HL-60/S4 treated with retinoic acid at 250 ng/mL for 4 days and 3 days (cell line): ENCODE data around the gene SOX2.

Experiments used
- in situ Hi-C: fragments of 300-500 bp; cut with MboI; formaldehyde crosslinking; loops from 2 replicates; pipeline ENCODE4 v1.7.0; 2022; ENCODE audit warnings: low sequenced_read_pairs

Gene SOX2

GRCh38 chr3:181711325-181712135 is at the start of gene SOX2:
SOX2 (plus strand) TSS chr3:181711925; CDS start chr3:181712361, 436 bp downstream.
- in situ Hi-C loops: no loop called here

- in situ Hi-C loops: no loop called here
Observed at GRCh38 chr3:181683563-181683962, 28.2 kb upstream of the SOX2 start.

DNA sequence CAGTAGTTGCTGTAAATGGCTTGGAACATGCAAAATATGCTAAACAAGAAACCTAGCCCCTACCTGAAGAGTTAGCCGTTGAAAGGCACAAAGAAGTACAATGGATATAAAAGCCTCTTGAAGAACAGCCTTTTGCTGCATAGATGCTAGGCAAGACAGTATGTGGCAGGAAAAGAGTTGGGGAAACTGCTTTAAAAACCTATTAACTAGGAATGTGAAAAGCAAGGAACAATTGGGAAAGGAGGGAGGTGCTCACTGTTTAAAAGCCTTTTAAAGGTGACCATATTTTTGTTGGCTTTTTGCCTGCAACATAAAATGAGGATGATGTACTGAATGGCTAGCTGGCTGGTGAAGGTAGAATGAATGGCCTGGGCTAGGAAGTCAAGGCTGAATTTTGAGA is 24.5 kb upstream of the SOX2 start:
- in situ Hi-C loops: no loop called here

GRCh38 chr3:181687731-181688130 is 24.0 kb upstream of the SOX2 start:
- in situ Hi-C loops: no loop called here

GRCh38 chr3:181689546-181689945 is 22.2 kb upstream of the SOX2 start:
- in situ Hi-C loops: no loop called here

- in situ Hi-C loops: no loop called here
Observed at GRCh38 chr3:181690769-181691168, 21.0 kb upstream of the SOX2 start.

DNA sequence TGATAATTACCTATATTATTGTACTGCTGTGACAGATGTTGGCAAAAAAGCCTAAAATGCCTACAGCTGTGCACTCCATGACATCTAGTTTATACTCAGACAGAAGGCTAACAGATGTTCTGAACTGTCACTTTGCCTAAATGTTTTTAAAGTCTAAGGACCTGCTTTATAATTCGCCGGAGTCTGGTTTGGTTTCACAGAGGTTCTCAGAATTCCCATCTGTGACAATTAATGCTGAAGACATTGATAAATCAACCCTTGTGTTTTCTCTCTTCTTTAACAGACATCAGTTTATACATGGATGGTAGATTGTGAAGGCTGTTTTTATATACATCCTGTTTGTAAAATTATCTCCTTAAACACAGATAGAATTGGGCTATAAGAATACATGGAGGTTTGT is 19.8 kb upstream of the SOX2 start:
- in situ Hi-C loops: no loop called here

- in situ Hi-C loops: no loop called here
Observed at GRCh38 chr3:181692311-181693145, 19.2 kb upstream of the SOX2 start.

DNA sequence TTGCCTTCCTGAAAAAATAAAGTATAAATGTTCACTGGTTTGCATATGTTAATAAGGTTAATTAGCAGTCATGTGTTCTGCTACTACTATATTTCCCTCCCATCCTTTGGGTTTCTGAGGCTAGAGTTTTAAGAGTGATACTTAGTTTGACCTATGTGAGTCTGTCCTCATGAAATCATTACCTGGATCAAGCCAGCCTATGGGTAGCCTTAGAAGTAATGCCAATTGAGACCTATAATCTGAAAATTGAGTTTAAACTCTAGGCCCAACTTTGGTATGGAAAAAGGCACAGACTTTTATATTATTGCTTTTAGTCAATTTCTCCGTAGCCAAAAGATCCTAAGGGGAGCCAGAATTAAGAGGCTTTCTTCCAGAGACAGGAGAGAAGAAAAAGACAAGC is 18.4 kb upstream of the SOX2 start:
- in situ Hi-C loops: no loop called here

DNA sequence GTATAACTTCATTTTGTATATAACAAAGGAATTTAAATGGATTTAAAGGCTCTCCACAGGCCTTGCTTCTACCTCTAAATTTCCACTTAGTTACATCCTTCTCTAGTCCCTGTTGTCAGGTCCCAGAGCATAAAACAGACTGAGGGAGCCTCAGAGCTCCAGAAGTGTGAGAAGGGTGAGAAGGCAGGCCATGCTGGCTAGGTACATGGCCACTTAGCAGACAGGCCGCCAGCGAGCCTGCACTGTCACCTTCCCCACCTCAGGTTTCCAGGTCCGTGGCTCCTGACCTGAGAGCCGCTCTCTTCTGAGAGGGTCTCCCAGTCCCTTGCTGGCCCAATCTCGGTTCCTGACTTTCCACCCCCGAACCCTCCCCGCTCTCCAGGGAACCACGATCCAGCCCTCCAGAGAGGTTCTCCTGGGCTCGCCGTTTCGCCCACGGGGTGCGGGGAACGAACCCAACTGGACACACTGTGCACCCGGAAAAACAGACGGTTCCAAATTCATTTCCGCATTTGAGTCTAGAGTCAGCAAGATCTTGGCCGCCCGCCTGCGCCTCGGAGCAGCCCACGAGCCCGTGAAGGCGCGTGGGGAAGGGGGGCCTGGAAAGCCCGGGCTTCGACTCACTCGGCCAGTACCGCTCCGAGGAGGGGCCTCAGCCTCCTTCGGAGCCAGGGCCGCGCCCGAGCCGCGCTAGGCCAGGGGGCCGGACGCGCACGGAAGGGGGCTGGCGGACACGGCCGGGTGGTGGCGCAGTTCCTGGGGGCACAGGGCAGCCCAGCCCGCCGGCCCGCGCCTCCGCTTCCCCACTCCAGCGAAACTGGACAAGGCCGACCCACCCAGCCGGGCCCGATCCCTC is 16.7 kb upstream of the SOX2 start:
- in situ Hi-C loops: no loop called here

- in situ Hi-C loops: no loop called here
Observed at GRCh38 chr3:181695661-181696491, 15.8 kb upstream of the SOX2 start.

DNA sequence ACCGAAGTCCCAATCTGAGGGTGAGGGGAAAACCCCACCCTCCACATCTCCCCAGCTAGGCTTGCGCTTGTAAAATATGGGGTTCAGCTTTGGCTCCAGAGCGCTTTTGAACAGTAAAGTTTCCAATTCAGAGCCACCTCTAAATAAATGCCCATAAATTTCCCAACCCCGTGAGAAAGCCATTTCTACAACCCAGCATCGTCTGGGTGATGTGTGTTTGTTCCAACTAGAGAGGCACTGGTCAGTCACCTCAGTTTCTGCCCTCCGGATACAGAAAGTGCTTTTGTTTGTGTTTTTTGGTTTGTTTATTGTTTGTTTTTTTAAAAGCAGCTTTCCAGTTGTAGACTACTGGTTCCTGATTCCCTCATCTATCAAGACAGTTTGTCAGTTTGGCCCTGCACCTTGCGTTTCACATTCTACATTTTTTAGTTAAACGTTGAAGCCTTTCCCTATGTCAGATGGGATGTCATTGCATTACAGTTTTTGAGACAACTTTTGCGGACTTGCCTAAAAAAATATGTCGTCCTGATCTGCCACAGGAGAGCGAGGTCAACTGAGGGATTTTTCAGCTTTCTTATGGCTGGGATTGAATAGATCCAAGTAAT is 15.0 kb upstream of the SOX2 start:
- in situ Hi-C loops: no loop called here

- in situ Hi-C loops: no loop called here
Observed at GRCh38 chr3:181698263-181698954, 13.3 kb upstream of the SOX2 start.

DNA sequence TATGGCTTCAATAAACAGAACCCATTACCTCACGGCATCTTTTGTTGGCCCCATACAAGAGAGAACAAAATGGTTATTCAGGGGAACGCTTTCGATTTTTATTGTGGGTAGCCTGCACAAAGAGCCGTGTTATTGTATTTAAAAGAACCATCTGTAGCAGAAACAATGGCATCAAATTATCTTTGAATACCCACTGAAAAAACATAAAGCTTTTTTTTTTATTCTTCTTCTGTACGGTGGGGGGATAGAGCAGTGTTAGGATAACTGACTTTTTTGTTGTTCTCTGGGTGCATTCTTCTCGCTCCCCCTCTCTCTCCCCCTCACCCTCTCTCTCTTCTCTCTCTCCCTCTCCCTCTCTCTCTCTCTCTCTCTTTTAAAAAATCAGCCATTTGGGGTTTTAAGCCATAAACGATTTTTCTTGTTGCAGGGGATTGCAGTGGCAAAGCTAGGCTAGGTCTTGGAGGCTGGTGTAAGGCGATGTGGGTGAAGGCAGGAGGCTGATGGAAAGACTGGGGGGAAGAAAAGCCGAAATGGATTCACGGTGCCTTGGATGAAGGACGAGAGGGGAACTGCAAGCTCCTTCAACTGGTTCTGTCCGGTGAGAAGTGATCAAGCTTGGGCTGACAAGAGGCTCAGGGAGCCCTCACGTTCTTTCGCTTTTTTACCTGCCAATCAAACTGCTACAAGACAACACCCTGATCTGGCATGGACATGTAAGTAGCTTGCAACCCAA is 12.4 kb upstream of the SOX2 start:
- in situ Hi-C loops: no loop called here

DNA sequence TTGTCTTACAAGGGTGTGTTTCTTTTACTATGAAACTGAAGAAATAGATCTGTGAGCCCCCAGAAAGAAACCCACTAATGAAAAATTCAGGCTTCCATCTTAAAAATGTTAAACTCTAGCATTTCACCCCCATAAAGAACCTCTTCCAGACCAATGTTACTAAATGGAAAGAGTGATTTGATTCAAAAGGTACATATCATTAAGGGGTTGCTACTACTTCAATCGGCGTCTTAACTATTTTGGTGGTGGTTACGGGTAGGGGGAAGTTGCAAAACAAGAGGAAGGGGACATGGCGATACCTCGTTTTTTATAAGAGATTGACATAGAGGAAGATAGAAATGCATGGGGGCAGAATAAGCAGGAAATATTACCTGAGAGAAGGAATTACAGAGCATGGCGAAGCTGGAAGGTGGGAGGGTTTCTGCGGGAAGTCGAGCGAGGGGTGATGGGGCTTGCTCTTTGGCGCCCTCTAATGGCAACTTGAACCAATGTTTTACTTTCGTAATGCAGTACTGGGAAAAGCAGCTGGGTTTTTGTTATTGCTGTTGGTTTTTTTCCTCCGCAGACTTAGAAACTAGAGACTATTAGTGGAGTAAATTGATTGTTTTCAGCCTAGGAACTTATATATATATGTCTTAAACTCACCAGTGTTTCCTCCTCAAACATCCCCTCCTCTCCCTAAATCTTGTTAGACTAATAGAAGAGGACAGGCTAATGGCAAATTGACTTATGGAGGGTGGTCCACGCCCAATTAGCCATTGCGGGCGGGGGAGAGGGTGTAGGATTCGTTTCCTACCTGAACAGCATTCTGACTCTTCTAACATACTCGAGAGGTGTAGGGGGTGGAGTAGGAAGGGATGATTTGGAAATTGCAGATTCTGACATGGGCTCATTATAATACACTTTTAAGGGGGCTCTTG is 11.3 kb upstream of the SOX2 start:
- in situ Hi-C loops: no loop called here

DNA sequence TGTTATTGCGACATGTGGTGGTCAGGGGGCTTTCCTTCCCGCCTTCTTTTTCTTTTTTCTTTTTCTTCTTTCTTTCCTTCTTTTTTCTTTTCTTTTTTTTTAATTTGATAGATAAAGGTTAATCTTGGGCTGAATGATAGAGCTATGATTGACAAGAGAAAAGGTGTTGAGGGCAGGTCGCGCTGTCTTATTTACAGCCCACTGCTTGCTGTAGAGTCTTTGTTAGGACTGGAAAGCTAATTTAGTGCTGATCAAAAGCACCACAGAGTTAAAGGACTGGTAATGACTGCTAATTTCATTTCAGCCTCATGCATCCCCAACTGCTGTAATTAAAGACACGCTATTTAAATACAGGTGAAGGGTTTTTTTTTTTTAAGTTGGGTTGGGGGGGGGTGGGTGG is 10.6 kb upstream of the SOX2 start:
- in situ Hi-C loops: no loop called here

GRCh38 chr3:181703601-181704420 is 7.9 kb upstream of the SOX2 start:
- in situ Hi-C loops: no loop called here
